Measurements from ENCODE around the gene AHCYL1.

AHCYL1 gene

DNA sequence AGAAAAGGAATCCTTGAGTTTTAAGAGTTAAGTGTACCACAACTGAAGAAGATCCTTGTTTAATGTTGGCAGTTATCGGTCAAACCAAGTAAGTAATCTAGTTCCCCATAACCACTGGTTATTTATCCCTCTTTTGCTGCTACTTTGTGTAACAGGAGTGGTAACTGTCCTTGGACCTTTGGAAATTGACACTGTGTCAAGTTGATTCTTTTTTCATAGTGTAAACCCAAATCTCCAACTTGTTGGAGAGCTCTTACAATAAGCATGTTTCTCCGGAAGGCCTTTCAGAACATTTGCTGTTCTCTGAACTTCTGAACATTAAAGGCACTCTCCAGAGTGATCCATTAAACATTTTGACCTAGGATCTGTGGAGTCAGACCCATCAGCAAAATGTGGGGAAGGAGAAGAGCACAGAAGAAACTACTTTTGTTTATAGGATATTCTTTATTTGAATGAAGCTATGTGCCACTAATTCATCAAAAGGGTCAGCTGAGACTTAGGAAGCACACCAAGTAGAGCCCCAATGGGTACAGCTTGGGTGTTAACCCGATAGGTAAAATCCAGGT is 3.9 kb downstream of the AHCYL1 start:
- Histone ChIP-seq H3K4me1 (peaks cover 26% of the 10 kb centered on the region), H3K9me3 (ENCODE audit: control insufficient read depth, low read length) (no peaks in the 10 kb centered on the region)

DNA sequence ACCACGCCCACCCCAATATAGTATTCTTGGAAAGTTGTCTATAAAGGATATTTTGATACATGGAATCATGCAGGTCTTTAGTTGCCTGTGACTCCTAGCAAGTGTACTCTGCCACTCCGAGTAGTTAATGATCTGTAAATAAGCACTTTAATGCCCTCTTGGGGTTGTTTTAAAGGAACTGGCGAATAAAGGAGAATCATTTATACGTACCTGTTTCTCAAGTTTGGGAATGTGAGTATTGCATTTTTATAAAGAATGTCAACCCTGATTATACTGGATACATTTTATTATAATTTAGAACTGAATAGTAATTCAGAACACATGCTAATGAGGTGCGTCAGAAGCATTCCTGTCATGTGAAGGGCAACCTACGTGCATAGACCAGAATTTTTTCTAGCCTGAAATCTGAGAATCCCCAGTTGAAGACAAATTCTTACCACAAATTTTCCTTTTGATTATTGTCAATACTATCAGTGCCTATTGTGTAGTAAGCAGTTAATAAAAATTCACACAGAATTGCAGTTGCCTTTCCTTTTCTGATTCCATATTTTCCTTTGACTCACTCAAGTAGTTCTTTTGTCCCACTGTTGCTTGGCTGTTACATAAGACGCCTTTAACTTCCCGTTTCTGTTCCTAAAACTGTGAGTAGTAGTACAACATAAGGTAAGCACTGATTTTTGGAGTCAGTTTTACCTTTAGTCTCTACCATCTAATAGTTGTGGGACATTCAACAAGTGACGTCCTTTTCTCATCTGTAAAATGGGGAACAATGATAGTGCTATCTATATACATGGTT is 5.1 kb downstream of the AHCYL1 start:
- H3K27ac ChIP-seq = no peak overlapping the region
- peaks cover 21% of the 10 kb centered on the region for H3K4me1 ChIP-seq
- H3K36me3 ChIP-seq (ENCODE audit: control insufficient read depth, insufficient read depth, low read length) = no peaks in the 10 kb centered on the region
- H3K27me3 ChIP-seq (ENCODE audit: control insufficient read depth, insufficient read depth, low read length) = no peaks in the 10 kb centered on the region
- no peak overlapping the region for H3K9ac ChIP-seq
- TF ChIP-seq, protein P1, sequence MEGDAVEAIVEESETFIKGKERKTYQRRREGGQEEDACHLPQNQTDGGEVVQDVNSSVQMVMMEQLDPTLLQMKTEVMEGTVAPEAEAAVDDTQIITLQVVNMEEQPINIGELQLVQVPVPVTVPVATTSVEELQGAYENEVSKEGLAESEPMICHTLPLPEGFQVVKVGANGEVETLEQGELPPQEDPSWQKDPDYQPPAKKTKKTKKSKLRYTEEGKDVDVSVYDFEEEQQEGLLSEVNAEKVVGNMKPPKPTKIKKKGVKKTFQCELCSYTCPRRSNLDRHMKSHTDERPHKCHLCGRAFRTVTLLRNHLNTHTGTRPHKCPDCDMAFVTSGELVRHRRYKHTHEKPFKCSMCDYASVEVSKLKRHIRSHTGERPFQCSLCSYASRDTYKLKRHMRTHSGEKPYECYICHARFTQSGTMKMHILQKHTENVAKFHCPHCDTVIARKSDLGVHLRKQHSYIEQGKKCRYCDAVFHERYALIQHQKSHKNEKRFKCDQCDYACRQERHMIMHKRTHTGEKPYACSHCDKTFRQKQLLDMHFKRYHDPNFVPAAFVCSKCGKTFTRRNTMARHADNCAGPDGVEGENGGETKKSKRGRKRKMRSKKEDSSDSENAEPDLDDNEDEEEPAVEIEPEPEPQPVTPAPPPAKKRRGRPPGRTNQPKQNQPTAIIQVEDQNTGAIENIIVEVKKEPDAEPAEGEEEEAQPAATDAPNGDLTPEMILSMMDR (IDR thresholded peaks at IDR 0.05) = no peak
- H2AFZ ChIP-seq = no peak overlapping the region
- H3K4me2 ChIP-seq (ENCODE audit: low read length) = peak overlapping the region; percentile 42
- H3K4me3 ChIP-seq (ENCODE audit: low read depth, low read length) = peak overlapping the region; percentile 27
- H3K9me3 ChIP-seq (ENCODE audit: control insufficient read depth, low read length) = no peaks in the 10 kb centered on the region
- peaks cover 44% of the 10 kb centered on the region for H3K79me2 ChIP-seq

More for the DNA sequence above, 3.9 kb downstream of the AHCYL1 start:
- TF ChIP-seq, protein P1 (IDR thresholded peaks at IDR 0.05) = no peak
- peak overlapping the region; percentile 80 for H3K4me2 ChIP-seq (ENCODE audit: low read length)
- no peak overlapping the region for H3K9ac ChIP-seq
- no peaks in the 10 kb centered on the region for H3K36me3 ChIP-seq (ENCODE audit: control insufficient read depth, insufficient read depth, low read length)
- no peak overlapping the region for H3K27ac ChIP-seq
- H3K79me2 ChIP-seq = peaks cover 44% of the 10 kb centered on the region
- H3K27me3 ChIP-seq (ENCODE audit: control insufficient read depth, insufficient read depth, low read length) = no peaks in the 10 kb centered on the region
- H2AFZ ChIP-seq = no peak overlapping the region
- no peak overlapping the region for H3K4me3 ChIP-seq (ENCODE audit: low read depth, low read length)

DNA sequence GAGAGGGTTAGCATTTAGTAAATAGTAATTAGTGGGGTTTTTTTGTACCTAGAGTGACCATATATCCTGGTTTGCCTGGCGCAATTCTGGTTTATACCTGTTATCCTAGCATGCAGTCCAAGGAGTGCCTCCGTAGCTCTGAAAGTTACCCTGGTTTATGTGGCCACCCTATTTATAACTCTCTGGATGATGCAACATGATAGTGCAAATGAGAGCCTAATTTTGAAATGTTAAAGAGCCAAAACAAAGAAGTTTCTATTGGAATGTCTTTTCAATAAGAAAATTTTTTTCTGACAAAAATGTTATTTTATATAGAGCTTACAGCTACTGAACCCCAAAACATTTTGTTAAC is 5.7 kb downstream of the AHCYL1 start:
- TF ChIP-seq, protein P1 (IDR thresholded peaks at IDR 0.05) = no peak
- H3K4me3 ChIP-seq (ENCODE audit: low read depth, low read length) = peak overlapping the region; percentile 27
- no peak overlapping the region for H3K9ac ChIP-seq
- peak overlapping the region; percentile 42 for H3K4me2 ChIP-seq (ENCODE audit: low read length)
- H3K27ac ChIP-seq = no peak overlapping the region
- H3K9me3 ChIP-seq (ENCODE audit: control insufficient read depth, low read length) = no peaks in the 10 kb centered on the region
- no peak overlapping the region for H2AFZ ChIP-seq
- no peaks in the 10 kb centered on the region for H3K36me3 ChIP-seq (ENCODE audit: control insufficient read depth, insufficient read depth, low read length)
- H3K79me2 ChIP-seq = peaks cover 43% of the 10 kb centered on the region
- no peaks in the 10 kb centered on the region for H3K27me3 ChIP-seq (ENCODE audit: control insufficient read depth, insufficient read depth, low read length)
- peaks cover 21% of the 10 kb centered on the region for H3K4me1 ChIP-seq

DNA sequence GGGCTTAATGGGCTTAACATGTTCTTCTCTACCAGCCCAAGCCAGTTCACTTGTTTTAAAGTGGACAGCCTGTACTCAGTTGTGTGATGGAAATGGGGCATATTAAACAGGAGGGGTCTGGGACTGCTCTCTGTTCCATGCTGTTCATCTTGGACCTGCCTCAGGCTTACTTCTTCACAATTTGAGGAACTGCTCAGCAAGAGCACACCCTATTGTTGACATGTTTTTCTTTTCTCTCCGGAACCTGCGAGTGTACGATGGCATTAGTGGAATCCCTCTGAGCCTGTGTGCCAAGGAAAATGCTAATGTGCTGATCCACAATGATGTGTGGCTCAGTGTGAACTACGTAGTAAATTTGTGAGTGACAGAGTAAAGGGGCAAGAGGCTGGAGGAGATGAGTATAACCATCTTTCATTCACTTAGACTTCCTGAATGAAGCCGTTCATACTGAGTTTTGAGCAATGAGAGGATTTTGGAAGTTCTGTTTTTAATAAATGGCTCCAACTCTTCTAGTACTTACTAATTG is 6.9 kb downstream of the AHCYL1 start:
- Histone ChIP-seq H2AFZ (no peak overlapping the region), H3K27ac (no peak overlapping the region), H3K79me2 (peaks cover 39% of the 10 kb centered on the region), H3K4me3 (ENCODE audit: low read depth, low read length) (no peak overlapping the region), H3K9me3 (ENCODE audit: control insufficient read depth, low read length) (no peaks in the 10 kb centered on the region), H3K4me1 (peaks cover 26% of the 10 kb centered on the region), H3K36me3 (ENCODE audit: control insufficient read depth, insufficient read depth, low read length) (no peaks in the 10 kb centered on the region), H3K4me2 (ENCODE audit: low read length) (no peak overlapping the region), H3K9ac (no peak overlapping the region), H3K27me3 (ENCODE audit: control insufficient read depth, insufficient read depth, low read length) (no peaks in the 10 kb centered on the region)
- TF ChIP-seq, protein P1 (IDR thresholded peaks at IDR 0.05) = no peak
